DOHH2 (cell line): ENCODE results near the gene ATP5F1E.
A peak's percentile ranks its signal among the peaks of the same experiment; 100 is the strongest.

Experiments
- H3F3A ChIP-seq: fragments of 200-600 bp; sonication (generic), shearing (Covaris generic); 2 replicates; pipeline ENCODE4 v1.6.0; 2016; ENCODE audit warnings: antibody characterized with exemption, mild to moderate bottlenecking; ENCODE audit not compliant: control insufficient read depth, insufficient read depth
- H3K27ac ChIP-seq: fragments of 200-600 bp; sonication (generic); 2 replicates; pipeline ENCODE4 v1.5.1; 2014; ENCODE audit warnings: low read depth, mild to moderate bottlenecking, low read length, moderate library complexity
- H3K27me3 ChIP-seq: fragments of 200-600 bp; sonication (generic); 2 replicates; pipeline ENCODE4 v1.6.1; 2014; ENCODE audit warnings: mild to moderate bottlenecking, low read length, mixed read lengths; ENCODE audit not compliant: control insufficient read depth
- H3K36me3 ChIP-seq: fragments of 200-600 bp; sonication (generic); 2 replicates; pipeline ENCODE4 v1.6.1; 2014; ENCODE audit warnings: mild to moderate bottlenecking, low read length, moderate library complexity, mixed read lengths; ENCODE audit not compliant: control insufficient read depth
- H3K4me1 ChIP-seq: fragments of 200-600 bp; sonication (generic); 2 replicates; pipeline ENCODE4 v1.6.1; 2014; ENCODE audit warnings: mild to moderate bottlenecking, low read length, mixed read lengths; ENCODE audit not compliant: control insufficient read depth
- H3K4me2 ChIP-seq: fragments of 200-600 bp; sonication (generic); 2 replicates; pipeline ENCODE4 v1.6.0; 2014; ENCODE audit warnings: mild to moderate bottlenecking, low read length, moderate library complexity
- H3K4me3 ChIP-seq: fragments of 200-600 bp; sonication (generic); 2 replicates; pipeline ENCODE4 v1.5.1; 2014; ENCODE audit warnings: mild to moderate bottlenecking, low read length, mixed read lengths
- H3K79me2 ChIP-seq: fragments of 200-600 bp; sonication (generic); 2 replicates; pipeline ENCODE4 v1.6.1; 2014; ENCODE audit warnings: mild to moderate bottlenecking, low read length, mixed read lengths; ENCODE audit not compliant: control insufficient read depth
- H3K9me2 ChIP-seq: fragments of 200-600 bp; sonication (generic); replicated peaks from 2 replicates; pipeline ENCODE4 v1.6.1; 2014; ENCODE audit warnings: mild to moderate bottlenecking, low read length, mixed read lengths; ENCODE audit not compliant: control insufficient read depth
- H3K9me3 ChIP-seq: fragments of 200-600 bp; sonication (generic); 2 replicates; pipeline ENCODE4 v1.6.1; 2014; ENCODE audit warnings: antibody characterized with exemption, low read length, mixed read lengths; ENCODE audit not compliant: control insufficient read depth, insufficient read depth
- H4K20me1 ChIP-seq: fragments of 200-600 bp; sonication (generic); 2 replicates; pipeline ENCODE4 v1.6.0; 2014; ENCODE audit warnings: low read depth, mild to moderate bottlenecking, antibody characterized with exemption, low read length, moderate library complexity; ENCODE audit not compliant: control insufficient read depth, insufficient read depth
- CTCF ChIP-seq: fragments of 200-600 bp; sonication (generic); IDR thresholded peaks from one replicate; pipeline ENCODE4 v1.5.1; 2014; ENCODE audit warnings: antibody characterized with exemption, mild to moderate bottlenecking, low read depth, low read length; ENCODE audit not compliant: poor library complexity, severe bottlenecking
- EZH2phosphoT487 ChIP-seq: fragments of 200-600 bp; sonication (generic); IDR thresholded peaks from 2 replicates; pipeline ENCODE4 v1.6.1; 2017; ENCODE audit warnings: borderline replicate concordance, mild to moderate bottlenecking, antibody characterized with exemption, low read length, moderate library complexity, mixed read lengths

Gene ATP5F1E

GRCh38 chr20:59032023-59032712 lies at the start of gene ATP5F1E:
TSS of gene ATP5F1E (minus strand) at chr20:59032335. CDS start at chr20:59032251, 84 bp downstream.
- no peak for TF ChIP-seq CTCF
- no peak for TF ChIP-seq EZH2phosphoT487
- Histone ChIP-seq H3K27ac (peak within 1 kb of the TSS; percentile 71), H3K4me1 (peaks cover 50% of the 10 kb centered on the region), H3K79me2 (peaks cover 66% of the 10 kb centered on the region), H3K4me3 (peak within 1 kb of the TSS; percentile 89), H4K20me1 (peaks cover 23% of the 10 kb centered on the region), H3K9me2 (no peaks in the 10 kb centered on the region), H3F3A (peaks cover 41% of the 10 kb centered on the region), H3K9me3 (no peaks in the 10 kb centered on the region), H3K4me2 (peak within 1 kb of the TSS; percentile 97), H3K27me3 (no peaks in the 10 kb centered on the region), H3K36me3 (peaks cover 89% of the 10 kb centered on the region)

- Histone ChIP-seq H3K9me2 (no peaks in the 10 kb centered on the region), H3K9me3 (no peaks in the 10 kb centered on the region), H3K4me1 (peaks cover 11% of the 10 kb centered on the region), H3K79me2 (no peaks in the 10 kb centered on the region), H3F3A (no peaks in the 10 kb centered on the region), H3K4me2 (no peak overlapping the region), H4K20me1 (no peaks in the 10 kb centered on the region), H3K36me3 (no peaks in the 10 kb centered on the region), H3K27ac (no peak overlapping the region), H3K27me3 (peaks cover 33% of the 10 kb centered on the region), H3K4me3 (no peak overlapping the region)
- TF ChIP-seq CTCF, result no peak
- no peak for TF ChIP-seq EZH2phosphoT487
Measured at GRCh38 chr20:59081036-59081435, 48.9 kb upstream of the ATP5F1E start.

GRCh38 chr20:59078231-59078630 lies 46.1 kb upstream of the ATP5F1E start:
- Histone ChIP-seq H3K4me1 (peaks cover 11% of the 10 kb centered on the region), H3K27me3 (peaks cover 47% of the 10 kb centered on the region), H3K36me3 (no peaks in the 10 kb centered on the region), H3K4me3 (no peak overlapping the region), H3K9me2 (no peaks in the 10 kb centered on the region), H3F3A (no peaks in the 10 kb centered on the region), H4K20me1 (no peaks in the 10 kb centered on the region), H3K79me2 (no peaks in the 10 kb centered on the region), H3K4me2 (peak overlapping the region; percentile 0; the same call in 1 of the 2 replicates), H3K27ac (no peak overlapping the region), H3K9me3 (no peaks in the 10 kb centered on the region)
- no peak for TF ChIP-seq EZH2phosphoT487
- no peak for TF ChIP-seq CTCF
